BJ (cell line): ENCODE results near the gene ACAT1. TPM values are rescaled to one million over a fixed set of nuclear protein-coding genes. Genes with fewer than 3 reads are reported as not detected.

Experiments
- CTCF ChIA-PET: fragments of 350-600 bp; formaldehyde crosslinking; extraction: SDS; loops from one replicate; lab custom pipeline; 2021; ENCODE audit warnings: antibody characterized with exemption, inconsistent platforms; lab: Yijun Ruan, JAX
- POLR2A ChIA-PET: fragments of 300-600 bp; sonication (Branson Sonifier 250); formaldehyde crosslinking; extraction: SDS; loops from one replicate; lab custom pipeline; 2021; ENCODE audit warnings: antibody characterized with exemption; lab: Charles Lee
- DNase-seq: peaks from one replicate; pipeline ENCODE4 v3.0.0-alpha.2; 2011; ENCODE audit warnings: low read depth
- H3K27me3 ChIP-seq: 2 replicates; pipeline ENCODE4 v1.6.0; 2011; ENCODE audit warnings: low read length; ENCODE audit not compliant: control insufficient read depth, insufficient read depth
- H3K36me3 ChIP-seq: 2 replicates; pipeline ENCODE4 v1.5.1; 2011; ENCODE audit warnings: low read length; ENCODE audit not compliant: control insufficient read depth, insufficient read depth
- H3K4me3 ChIP-seq: 2 replicates; pipeline ENCODE4 v1.5.1; 2011; ENCODE audit warnings: low read depth, mild to moderate bottlenecking, control low read depth, low read length
- polyA minus RNA-seq: library from RNA; depleted of rRNA, polyadenylated mRNA; stranded (reverse); fragments of >200 nt; gene quantifications from 2 replicates; pipeline ENCODE4 v1.2.3, GENCODE V29; 2011; rRNA and poly(A)+ RNA removed
- polyA plus RNA-seq: library from polyadenylated mRNA; depleted of rRNA; stranded (reverse); fragments of >200 nt; gene quantifications from 2 replicates; pipeline ENCODE4 v1.2.3, GENCODE V29; 2011; rRNA removed
- TF ChIP-seq, protein P1 (sequence below): IDR thresholded peaks from 2 replicates; pipeline ENCODE4 v1.5.1; 2011; ENCODE audit warnings: low read depth, mild to moderate bottlenecking, control low read depth, inconsistent platforms, low read length, moderate library complexity; ENCODE audit not compliant: insufficient read depth

Gene ACAT1
- 43.4 and 76.2 TPM in 2 replicates for polyA plus RNA-seq
- polyA minus RNA-seq = 19.4 and 23.7 TPM in 2 replicates

- Histone ChIP-seq H3K27me3 (no peaks in the 10 kb centered on the region), H3K4me3 (peak within 1 kb of the TSS; percentile 54), H3K36me3 (no peaks in the 10 kb centered on the region)
- ChIA-PET CTCF (interaction anchor here (0.7 kb wide), 2 partner anchors 106 to 231 kb away, joined by 4 read pairs; no protein-coding TSS in a partner anchor), POLR2A (no interaction called here)
- TF ChIP-seq, protein P1, sequence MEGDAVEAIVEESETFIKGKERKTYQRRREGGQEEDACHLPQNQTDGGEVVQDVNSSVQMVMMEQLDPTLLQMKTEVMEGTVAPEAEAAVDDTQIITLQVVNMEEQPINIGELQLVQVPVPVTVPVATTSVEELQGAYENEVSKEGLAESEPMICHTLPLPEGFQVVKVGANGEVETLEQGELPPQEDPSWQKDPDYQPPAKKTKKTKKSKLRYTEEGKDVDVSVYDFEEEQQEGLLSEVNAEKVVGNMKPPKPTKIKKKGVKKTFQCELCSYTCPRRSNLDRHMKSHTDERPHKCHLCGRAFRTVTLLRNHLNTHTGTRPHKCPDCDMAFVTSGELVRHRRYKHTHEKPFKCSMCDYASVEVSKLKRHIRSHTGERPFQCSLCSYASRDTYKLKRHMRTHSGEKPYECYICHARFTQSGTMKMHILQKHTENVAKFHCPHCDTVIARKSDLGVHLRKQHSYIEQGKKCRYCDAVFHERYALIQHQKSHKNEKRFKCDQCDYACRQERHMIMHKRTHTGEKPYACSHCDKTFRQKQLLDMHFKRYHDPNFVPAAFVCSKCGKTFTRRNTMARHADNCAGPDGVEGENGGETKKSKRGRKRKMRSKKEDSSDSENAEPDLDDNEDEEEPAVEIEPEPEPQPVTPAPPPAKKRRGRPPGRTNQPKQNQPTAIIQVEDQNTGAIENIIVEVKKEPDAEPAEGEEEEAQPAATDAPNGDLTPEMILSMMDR = peak; percentile 25; the same call in 1 of the 2 replicates
- no peak for DNase-seq
Measured at GRCh38 chr11:108121274-108122155, at the start of gene ACAT1. ACAT1 (plus strand) TSS chr11:108121567; CDS start chr11:108121607, 40 bp downstream.

- TF ChIP-seq, protein P1 = no peak
- CTCF ChIA-PET = interaction anchor here (1.1 kb wide), 1 partner anchor 11 kb away, joined by 4 read pairs; no protein-coding TSS in a partner anchor
Measured at GRCh38 chr11:108084811-108085210, 36.6 kb upstream of the ACAT1 start.

DNA sequence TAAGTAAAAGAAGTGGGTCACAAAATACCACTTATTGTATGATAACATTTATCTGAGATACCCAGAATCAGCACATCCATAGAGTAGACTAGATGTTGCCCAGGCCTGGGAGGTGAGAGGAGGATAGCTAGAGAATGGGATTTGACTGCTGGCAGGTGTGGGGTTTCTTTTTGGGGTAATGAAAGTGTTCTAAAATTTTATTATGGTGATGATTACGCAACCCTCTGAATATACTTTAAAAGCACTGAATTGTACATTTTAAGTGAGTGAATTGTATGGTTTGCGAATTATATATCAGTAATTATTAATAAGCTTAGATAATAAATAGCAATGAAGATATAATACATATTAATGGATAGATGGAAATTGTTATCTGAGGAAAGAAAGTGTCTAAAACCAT is 35.7 kb upstream of the ACAT1 start:
- CTCF ChIA-PET = no interaction called here
- DNase-seq = no peak
- H3K27me3 ChIP-seq = no peaks in the 10 kb centered on the region
- H3K4me3 ChIP-seq = no peak overlapping the region
- POLR2A ChIA-PET = no interaction called here
- peaks cover 3% of the 10 kb centered on the region; the same call in 1 of the 2 replicates for H3K36me3 ChIP-seq
- TF ChIP-seq, protein P1 = no peak

More at GRCh38 chr11:108084811-108085210, 36.6 kb upstream of the ACAT1 start:
- H3K36me3 ChIP-seq = peaks cover 7% of the 10 kb centered on the region
- H3K4me3 ChIP-seq = no peak overlapping the region
- POLR2A ChIA-PET = no interaction called here
- no peak for DNase-seq
- H3K27me3 ChIP-seq = no peaks in the 10 kb centered on the region

- no peak for DNase-seq
- POLR2A ChIA-PET = no interaction called here
- CTCF ChIA-PET = interaction anchor here (1.1 kb wide), 1 partner anchor 9 kb away, joined by 4 read pairs; no protein-coding TSS in a partner anchor
- TF ChIP-seq, protein P1 = no peak
- Histone ChIP-seq H3K27me3 (no peaks in the 10 kb centered on the region), H3K4me3 (no peak overlapping the region), H3K36me3 (peaks cover 7% of the 10 kb centered on the region)
Measured at GRCh38 chr11:108092134-108092533, 29.2 kb upstream of the ACAT1 start.
